ENCODE measurements around the gene TXNL1.

GRCh38 chr18:56676639-56677038 is 38.2 kb upstream of the TXNL1 start:
- TF ChIP-seq CTCF (IDR thresholded peaks at IDR 0.05; ENCODE audit: extremely low read depth in 1 of 2, insufficient read depth in 1 of 2, low read depth in 1 of 2, low read length in 2 of 2): no peak
- no peak for TF ChIP-seq FOS (IDR thresholded peaks at IDR 0.05; ENCODE audit: borderline replicate concordance, insufficient read depth, low read length)
- TF ChIP-seq POLR2AphosphoS5 (IDR thresholded peaks at IDR 0.05; ENCODE audit: insufficient read depth, low read depth, low read length): no peak
- no peak for TF ChIP-seq EZH2 (IDR thresholded peaks at IDR 0.05; ENCODE audit: borderline replicate concordance, low read depth, low read length, severe bottlenecking)
- no peak for TF ChIP-seq MYC (IDR thresholded peaks at IDR 0.05; ENCODE audit: low read depth, low read length)
- no peak for TF ChIP-seq POLR2A (IDR thresholded peaks at IDR 0.05; ENCODE audit: low read depth, low read length)
- TF ChIP-seq MAX (IDR thresholded peaks at IDR 0.05; ENCODE audit: insufficient read depth, insufficient read length): no peak

Measured in endothelial cell of umbilical vein (primary cell).